ENCODE measurements around the gene MS4A12. TPM values are rescaled to one million over a fixed set of nuclear protein-coding genes. Genes with fewer than 3 reads are reported as not detected.

Gene MS4A12
- total and polyA plus RNA-seq, 2 of the 8 experiments (the other 6 are each of a cell fraction or from before 2014, with no cell fraction given), result 0.14 to 0.39 TPM

GRCh38 chr11:60500276-60500910 is 7.8 kb downstream of the MS4A12 start:
- Histone ChIP-seq H3K4me2 (ENCODE audit: insufficient read depth in 1 of 2, low read depth in 2 of 2, low read length in 2 of 2) (peak overlapping the region; percentile 42 to 50), H3K18ac (ENCODE audit: extremely low read depth, low read length) (no peak overlapping the region; the same call in 1 of the 2 replicates), H2BK5ac (ENCODE audit: low read depth, low read length) (peak overlapping the region; percentile 55; the same call in 1 of the 2 replicates), H3K9me3 (ENCODE audit: insufficient read depth in 2 of 2, low read depth in 1 of 2, low read length in 1 of 2) (no peaks in the 10 kb centered on the region), H4K91ac (replicated peaks; ENCODE audit: insufficient read length, low read length) (peak overlapping the region; percentile 76), H2BK15ac (ENCODE audit: low read length) (no peak overlapping the region), H3K56ac (replicated peaks; ENCODE audit: insufficient read length, low read depth, low read length) (no peak overlapping the region), H3K36me3 (ENCODE audit: control insufficient read depth in 2 of 4, insufficient read depth in 4 of 4, low read length in 3 of 4) (no peaks in the 10 kb centered on the region), H3K79me2 (ENCODE audit: control insufficient read depth in 1 of 2, insufficient read depth in 2 of 2, low read length in 2 of 2) (no peaks in the 10 kb centered on the region), H2AFZ (ENCODE audit: low read length) (no peak overlapping the region), H3K4ac (replicated peaks; ENCODE audit: insufficient read length, low read depth, low read length) (no peak overlapping the region), H3K9ac (replicated peaks in 1 of 4; ENCODE audit: extremely low read depth in 1 of 4, low read depth in 3 of 4, low read length in 3 of 4) (peak overlapping the region in 2 of 4 experiments; percentile 27 to 34; a peak in 2 of 7 replicates), H3K14ac (ENCODE audit: insufficient read length) (no peak overlapping the region), H4K5ac (ENCODE audit: insufficient read length, low read depth, low read length) (peak overlapping the region; percentile 73), H3K79me1 (ENCODE audit: low read depth, low read length) (no peaks in the 10 kb centered on the region), H3K4me3 (ENCODE audit: extremely low read depth in 1 of 4, insufficient read depth in 2 of 4, low read depth in 3 of 4, low read length in 4 of 4) (peak overlapping the region in 1 of 4 experiments; percentile 31; a peak in 1 of 8 replicates), H3K4me1 (replicated peaks in 1 of 4; ENCODE audit: control insufficient read depth in 3 of 4, insufficient read depth in 4 of 4, low read length in 3 of 4) (peaks cover 0 to 12% (median 6%) of the 10 kb centered on the region in 4 experiments; a peak in 5 of 7 replicates), H3K23ac (ENCODE audit: insufficient read length) (no peak overlapping the region), H2BK120ac (replicated peaks; ENCODE audit: low read depth, low read length) (peak overlapping the region; percentile 52), H3K27me3 (replicated peaks in 1 of 4; ENCODE audit: control insufficient read depth in 3 of 4, extremely low read depth in 1 of 4, insufficient read depth in 3 of 4, low read length in 3 of 4) (no peaks in the 10 kb centered on the region), H3K23me2 (ENCODE audit: low read depth, low read length) (no peaks in the 10 kb centered on the region; the same call in 1 of the 2 replicates), H2BK12ac (ENCODE audit: low read depth, low read length) (0 out of 2 replicates have a peak overlapping the region, but pooled peaks have one; percentile 10), H2AK5ac (ENCODE audit: low read depth, low read length) (no peak overlapping the region), H4K20me1 (replicated peaks in 1 of 2; ENCODE audit: control insufficient read depth in 1 of 2, insufficient read depth in 2 of 2, low read length in 2 of 2) (no peaks in the 10 kb centered on the region), H2BK20ac (ENCODE audit: low read length) (no peak overlapping the region), H3K27ac (ENCODE audit: low read depth, low read length) (peak overlapping the region; percentile 84), H4K8ac (ENCODE audit: extremely low read depth, insufficient read depth, low read length) (no peak overlapping the region)
- ChIA-PET CTCF (ENCODE audit: partially characterized antibody) (interaction anchor here (1.8 kb wide), 1 partner anchor 17 kb away, joined by 4 read pairs; no protein-coding TSS in a partner anchor), POLR2A (ENCODE audit: partially characterized antibody) (no interaction called here)
- DNase-seq (ENCODE audit: low read depth in 1 of 2, low spot score in 2 of 2) (peak in 1 of 2 experiments; percentile 27), FAIRE-seq (peak; percentile 69)
- TF ChIP-seq TEAD4 (IDR thresholded peaks at IDR 0.05; ENCODE audit: low read depth, low read length) (peak; percentile 75), SP1 (IDR thresholded peaks at IDR 0.05; ENCODE audit: low read depth, low read length) (0 out of 2 replicates have a peak, but pooled peaks have one; percentile 40), CREB1 (IDR thresholded peaks at IDR 0.05) (peak; percentile 65; the same call in 1 of the 2 replicates), POLR2A (IDR thresholded peaks at IDR 0.05; ENCODE audit: control extremely low read depth in 1 of 2, low read depth in 2 of 2, low read length in 2 of 2) (peak in 1 of 2 experiments; percentile 56; a peak in 2 of 3 replicates), TCF12 (IDR thresholded peaks at IDR 0.05; ENCODE audit: low read depth, low read length) (0 out of 2 replicates have a peak, but pooled peaks have one; percentile 16), EP300 (IDR thresholded peaks at IDR 0.05; ENCODE audit: borderline replicate concordance in 1 of 2, low read depth in 2 of 2, low read length in 2 of 2) (peak in 1 of 2 experiments; percentile 66; a peak in 1 of 3 replicates), CBX8 (IDR thresholded peaks at IDR 0.05; ENCODE audit: borderline replicate concordance, low read depth, low read length) (no peak), MAX (IDR thresholded peaks at IDR 0.05) (no peak)
- 32% methylated on average over 3 of the region's 3 CpGs; no CpG with 5 or more reads in 1 of the 2 experiments for WGBS, 2 experiments (ENCODE audit: extremely low coverage in 1 of 2, insufficient coverage in 1 of 2, insufficient read length in 1 of 2, insufficient replicate concordance in 2 of 2, low coverage in 1 of 2, low lambda C conversion rate in 2 of 2, missing lambda C conversion rate in 1 of 2)
